ENCODE data around the gene TRAF1.

The TRAF1 gene

GRCh38 chr9:120919843-120920805 lies 6.5 kb downstream of the TRAF1 start:
- H3K4me3 ChIP-seq (ENCODE audit: low read depth, low read length) = no peak overlapping the region
- TF ChIP-seq POLR2A (IDR thresholded peaks at IDR 0.05; ENCODE audit: extremely low read depth, insufficient read length) (no peak), MYC (IDR thresholded peaks at IDR 0.05; ENCODE audit: low read depth, low read length) (no peak), MAX (IDR thresholded peaks at IDR 0.05; ENCODE audit: low read depth, low read length) (no peak), CTCF (IDR thresholded peaks at IDR 0.05; ENCODE audit: low read depth, low read length) (no peak)
- DNase-seq (ENCODE audit: low read depth) = peak; percentile 65

GRCh38 chr9:120918931-120919842 lies 7.4 kb downstream of the TRAF1 start:
- H3K4me3 ChIP-seq (ENCODE audit: low read depth, low read length) = no peak overlapping the region
- TF ChIP-seq POLR2A (IDR thresholded peaks at IDR 0.05; ENCODE audit: extremely low read depth, insufficient read length) = no peak
- TF ChIP-seq CTCF (IDR thresholded peaks at IDR 0.05; ENCODE audit: low read depth, low read length) = no peak
- TF ChIP-seq MAX (IDR thresholded peaks at IDR 0.05; ENCODE audit: low read depth, low read length) = no peak
- no peak for TF ChIP-seq MYC (IDR thresholded peaks at IDR 0.05; ENCODE audit: low read depth, low read length)
- DNase-seq (ENCODE audit: low read depth) = no peak

GRCh38 chr9:120917929-120918762 lies 8.4 kb downstream of the TRAF1 start:
- TF ChIP-seq MAX (IDR thresholded peaks at IDR 0.05; ENCODE audit: low read depth, low read length) = no peak
- no peak for DNase-seq (ENCODE audit: low read depth)
- H3K4me3 ChIP-seq (ENCODE audit: low read depth, low read length) = no peak overlapping the region

- TF ChIP-seq MAX (IDR thresholded peaks at IDR 0.05; ENCODE audit: low read depth, low read length) (no peak), POLR2A (IDR thresholded peaks at IDR 0.05; ENCODE audit: extremely low read depth, insufficient read length) (no peak), CTCF (IDR thresholded peaks at IDR 0.05; ENCODE audit: low read depth, low read length) (no peak), MYC (IDR thresholded peaks at IDR 0.05; ENCODE audit: low read depth, low read length) (no peak)
- no peak for DNase-seq (ENCODE audit: low read depth)
Observed at GRCh38 chr9:120916991-120917880, 9.4 kb downstream of the TRAF1 start.

DNA sequence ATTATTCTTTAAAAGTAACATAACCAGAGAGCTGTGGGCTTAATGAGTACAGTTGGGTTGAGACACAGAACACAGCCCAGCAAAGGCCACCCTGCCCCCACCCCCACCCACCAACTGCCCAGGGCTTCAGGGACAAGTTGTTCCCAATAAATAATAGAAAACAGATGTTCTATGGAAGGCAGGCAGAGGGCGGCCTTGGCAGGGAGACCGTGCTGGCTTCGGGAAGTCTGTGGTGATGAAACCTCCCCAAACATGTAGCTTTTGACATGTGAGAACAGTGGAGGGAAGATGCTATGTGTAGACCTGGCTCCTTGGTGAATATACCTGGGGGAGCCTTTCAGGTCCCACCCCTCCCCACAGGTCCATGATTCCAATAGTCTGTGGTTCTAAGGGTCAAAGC lies 10.0 kb downstream of the TRAF1 start:
- DNase-seq (ENCODE audit: low read depth) = no peak

More at GRCh38 chr9:120916991-120917880, 9.4 kb downstream of the TRAF1 start:
- H3K4me3 ChIP-seq (ENCODE audit: low read depth, low read length) = no peak overlapping the region

More for the DNA sequence above, 10.0 kb downstream of the TRAF1 start:
- H3K4me3 ChIP-seq (ENCODE audit: low read depth, low read length) = no peak overlapping the region
- TF ChIP-seq CTCF (IDR thresholded peaks at IDR 0.05; ENCODE audit: low read depth, low read length) (no peak), MAX (IDR thresholded peaks at IDR 0.05; ENCODE audit: low read depth, low read length) (no peak), POLR2A (IDR thresholded peaks at IDR 0.05; ENCODE audit: extremely low read depth, insufficient read length) (no peak), MYC (IDR thresholded peaks at IDR 0.05; ENCODE audit: low read depth, low read length) (no peak)

Measured in NB4 (cell line).